Right lobe of liver (tissue), 6 donors: Measurements from ENCODE around the gene LMNTD2. TPM values are rescaled to one million over a fixed set of nuclear protein-coding genes. Genes with fewer than 3 reads are reported as not detected.
A peak's percentile ranks its signal among the peaks of the same experiment; 100 is the strongest.
"Not testable (repeated sequence)": the region's sequence is repeated elsewhere in the genome, so short reads cannot be mapped to it uniquely, and the experiment has no call there.

Experiments
- ATAC-seq, 4 donors: fragments of 200-7000 bp; cut with Tn5 transposase; one replicate each; pipeline ENCODE4 v1.9.1; 2020; ENCODE audit warnings: mild to moderate bottlenecking in 4 of 4, moderate library complexity in 4 of 4
- DNase-seq, 3 donors: peaks; one replicate each; pipeline ENCODE4 v3.0.0-alpha.2; 2020
- H3K27ac ChIP-seq, 3 donors: fragments of 200-600 bp; one replicate each; pipeline ENCODE4 v1.8.0; 2022
- H3K27me3 ChIP-seq, 2 donors: fragments of 200-600 bp; one replicate each; pipeline ENCODE4 v1.8.0; 2022
- H3K36me3 ChIP-seq, 4 donors: fragments of 200-600 bp; sonication (generic) in 1 of 4; one replicate each; pipeline versions ENCODE4 v1.5.1 to v1.8.0; 2017 to 2022; ENCODE audit warnings: control low read depth in 1 of 4
- H3K4me1 ChIP-seq, 4 donors: fragments of 200-600 bp; sonication (generic) in 1 of 4; one replicate each; pipeline versions ENCODE4 v1.5.1 to v1.8.0; 2017 to 2022; ENCODE audit warnings: control low read depth in 1 of 4
- H3K4me3 ChIP-seq, 3 donors: fragments of 200-600 bp; one replicate each; pipeline ENCODE4 v1.8.0; 2022
- H3K9me3 ChIP-seq, 4 donors: fragments of 200-600 bp; sonication (generic) in 1 of 4; one replicate each; pipeline versions ENCODE4 v1.5.1 to v1.8.0; 2017 to 2022; ENCODE audit warnings: control low read depth in 1 of 4
- CTCF ChIP-seq, 4 donors: fragments of 200-600 bp in 3 of 4; fragments of 450-650 bp in 1 of 4; IDR thresholded peaks; one replicate each; pipeline versions ENCODE4 v1.5.1 to v1.8.0; 2016 to 2022; ENCODE audit warnings: antibody characterized with exemption in 4 of 4, mild to moderate bottlenecking in 2 of 4
- POLR2A ChIP-seq: fragments of 450-650 bp; IDR thresholded peaks from one replicate; pipeline ENCODE4 v1.6.1; 2017; ENCODE audit warnings: antibody characterized with exemption, mild to moderate bottlenecking
- WGBS: methylation state at CpG from one replicate; pipeline ENCODE4 v1.1.6; 2018; ENCODE audit warnings: low coverage, low lambda C conversion rate; ENCODE audit not compliant: insufficient coverage; ENCODE audit errors: missing lambda C conversion rate; 5-methylcytosine and 5-hydroxymethylcytosine counted together
- intact Hi-C, 2 donors: fragments of 100-400 bp; cut with DNase I; formaldehyde crosslinking; loops; one replicate each; pipeline versions ENCODE4 v1.11.2 to v1.14.1; 2022
- total RNA-seq, 6 experiments: library from RNA; depleted of rRNA in 2 of 6; stranded (reverse); fragments of >200 nt in 2 of 6; fragmentation: NEBNext Ultra II Directional in 3 of 6; extraction: Animal tissue kit (Norgen Biotek cat#: 25700) in 3 of 6; gene quantifications; one replicate each; pipeline versions ENCODE4 v1.1.0 to v1.2.4, GENCODE V29; 2016 to 2023
- donor health status: DM: no; HTN: yes; CAD: no.
- donor health status: DM: no; HTN: no; CAD: no.
- donor health status: DM: no; HTN: no; CAD: no.
- donor health status: DM: no; HTN: yes; CAD: no.
- donor health status: DM: no; HTN: yes; CAD: no.

LMNTD2 gene
- total RNA-seq, 6 experiments from 2014 or later: 4.7 to 14.7 (median 7.9) TPM

- ATAC-seq (no peak), DNase-seq (no peak)
- intact Hi-C loops: loop anchor here in 1 of 2 donors (10.0 kb wide), 1 partner anchor 116 kb away; no protein-coding TSS in a partner anchor
- Histone ChIP-seq H3K27me3 (no peaks in the 10 kb centered on the region), H3K4me3 (no peak overlapping the region), H3K4me1 (peaks cover 0 to 5% (median 0%) of the 10 kb centered on the region in 4 donors), H3K27ac (no peak overlapping the region), H3K9me3 (no peaks in the 10 kb centered on the region), H3K36me3 (no peaks in the 10 kb centered on the region)
- TF ChIP-seq CTCF (IDR thresholded peaks at IDR 0.05) (no peak), POLR2A (no peak)
- whole genome bisulfite sequencing: 89% methylated on average over 7 of the region's 10 CpGs
These were observed 39.3 kb downstream of the LMNTD2 start for GRCh38 chr11:521177-521688.

GRCh38 chr11:520428-521176, 39.9 kb downstream of the LMNTD2 start:
- H3K9me3 ChIP-seq: no peaks in the 10 kb centered on the region
- H3K36me3 ChIP-seq: no peaks in the 10 kb centered on the region
- TF ChIP-seq CTCF (IDR thresholded peaks at IDR 0.05) (peak in 1 of 4 donors; percentile 4), POLR2A (no peak)
- WGBS: 93% methylated on average over 19 of the region's 39 CpGs
- ATAC-seq (no peak), DNase-seq (no peak)
- intact Hi-C loops: loop anchor here in 1 of 2 donors (10.0 kb wide), 1 partner anchor 116 kb away; no protein-coding TSS in a partner anchor
- H3K27ac ChIP-seq: no peak overlapping the region
- peaks cover 0 to 5% (median 0%) of the 10 kb centered on the region in 4 donors for H3K4me1 ChIP-seq
- H3K27me3 ChIP-seq: no peaks in the 10 kb centered on the region
- no peak overlapping the region for H3K4me3 ChIP-seq

DNA sequence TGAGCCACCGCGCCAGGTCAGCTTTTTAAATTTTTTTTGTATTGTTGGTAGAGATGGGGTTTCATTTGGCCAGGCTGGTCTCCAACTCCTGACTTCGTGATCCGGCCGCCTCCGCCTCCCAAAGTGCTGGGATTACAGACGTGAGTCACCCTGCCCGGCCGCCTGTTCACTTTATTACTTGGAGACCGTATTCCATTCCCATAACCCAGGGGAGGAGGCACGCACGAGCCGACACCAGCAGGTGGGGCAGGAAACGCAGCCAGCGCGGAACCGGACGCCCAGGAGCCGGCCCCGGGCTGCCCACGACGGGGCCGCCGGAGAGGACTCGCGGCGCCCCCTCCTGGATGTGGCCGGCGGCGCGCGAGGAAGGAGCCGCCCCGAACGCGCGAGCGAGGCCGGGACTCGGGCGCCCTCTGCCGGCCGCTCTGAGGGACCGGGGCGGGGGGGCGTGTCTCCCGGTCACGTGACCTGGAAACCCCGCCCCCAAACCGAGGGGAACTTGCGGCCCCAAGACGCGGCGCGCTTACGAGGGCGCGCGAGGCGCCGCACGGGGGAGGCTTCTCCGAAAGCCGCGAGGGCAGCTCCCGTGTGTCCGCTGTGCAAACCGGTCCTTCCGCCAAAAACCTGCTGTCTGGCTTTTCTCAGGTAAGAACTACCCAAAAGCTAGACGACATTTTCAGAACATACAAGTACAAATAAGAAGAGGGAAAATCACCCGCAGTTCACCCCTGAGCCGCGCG, 41.9 kb downstream of the LMNTD2 start:
- peak; percentile 59 for TF ChIP-seq POLR2A
- TF ChIP-seq CTCF (IDR thresholded peaks at IDR 0.05): peak in 3 of 4 donors; percentile 98 to 100 (median 100)
- peak overlapping the region; percentile 18 to 35 (median 24) for H3K27ac ChIP-seq
- H3K4me1 ChIP-seq: peaks cover 0 to 5% (median 0%) of the 10 kb centered on the region in 4 donors
- H3K9me3 ChIP-seq: no peaks in the 10 kb centered on the region
- no peaks in the 10 kb centered on the region for H3K27me3 ChIP-seq
- intact Hi-C loops: no loop called here
- no peaks in the 10 kb centered on the region for H3K36me3 ChIP-seq
- WGBS: 36% methylated on average over 15 of the region's 74 CpGs
- peak; percentile 97 to 100 (median 98) for ATAC-seq
- DNase-seq: peak; percentile 86 to 89 (median 86)
- H3K4me3 ChIP-seq: peak overlapping the region in 1 of 3 donors; percentile 29

- H3K27ac ChIP-seq, H3K36me3 ChIP-seq, H3K4me3 ChIP-seq, intact Hi-C loops, ATAC-seq, H3K27me3 ChIP-seq, H3K4me1 ChIP-seq, H3K9me3 ChIP-seq: not testable (repeated sequence)
- 100% methylated on average over 5 of the region's 43 CpGs for WGBS
- peak in 1 of 3 donors; percentile 34 for DNase-seq
These were observed 43.4 kb downstream of the LMNTD2 start for GRCh38 chr11:516918-517685.
